Thoracic aorta (tissue), 2 donors: Measurements from ENCODE around the gene GTF2A1L. TPM values are rescaled to one million over a fixed set of nuclear protein-coding genes. Genes with fewer than 3 reads are reported as not detected.
"Not testable (repeated sequence)": the region's sequence is repeated elsewhere in the genome, so short reads cannot be mapped to it uniquely, and the experiment has no call there.

Experiments used
- ATAC-seq: fragments of 150-250 bp; one replicate; pipeline ENCODE4 v1.8.0; 2017; ENCODE audit warnings: low read depth; ENCODE audit not compliant: insufficient number of reproducible peaks, low FRiP score
- DNase-seq: peaks from one replicate; pipeline ENCODE4 v3.0.0-alpha.2; 2020; ENCODE audit warnings: low spot score
- H3K27ac ChIP-seq, 2 donors: fragments of 200-600 bp; sonication (generic); 1 replicate in 1 of 2; 2 replicates in 1 of 2; pipeline ENCODE4 v1.5.1; 2016; ENCODE audit warnings: mild to moderate bottlenecking in 2 of 2, moderate library complexity in 2 of 2
- H3K27me3 ChIP-seq: fragments of 200-600 bp; sonication (generic); replicated peaks from 2 replicates; pipeline ENCODE4 v1.6.0; 2016; ENCODE audit warnings: mild to moderate bottlenecking; ENCODE audit not compliant: insufficient read depth
- H3K36me3 ChIP-seq: fragments of 200-600 bp; sonication (generic); one replicate; pipeline ENCODE4 v1.5.1; 2016
- H3K4me1 ChIP-seq, 2 donors: fragments of 200-600 bp; sonication (generic); 1 replicate in 1 of 2; 2 replicates in 1 of 2; pipeline versions ENCODE4 v1.5.1 to v1.6.0; 2016; ENCODE audit warnings: low read depth in 2 of 2, mild to moderate bottlenecking in 1 of 2; ENCODE audit not compliant: control insufficient read depth in 1 of 2
- H3K4me3 ChIP-seq: fragments of 200-600 bp; sonication (generic); 2 replicates; pipeline ENCODE4 v1.5.1; 2016; ENCODE audit warnings: mild to moderate bottlenecking
- H3K9me3 ChIP-seq: fragments of 200-600 bp; sonication (generic); 2 replicates; pipeline ENCODE4 v1.5.1; 2016
- CTCF ChIP-seq: fragments of 200-600 bp; sonication (generic); IDR thresholded peaks from one replicate; pipeline ENCODE4 v1.5.1; 2019; ENCODE audit warnings: antibody characterized with exemption
- total RNA-seq, 2 donors: library from RNA; depleted of rRNA; stranded (reverse); fragments of >200 nt; gene quantifications; one replicate each; pipeline versions ENCODE4 v1.1.0 to v1.2.3, GENCODE V29; 2016

GTF2A1L gene
- total RNA-seq, 2 donors from 2014 or later = 0.27 to 1.6 TPM

GRCh38 chr2:48695991-48696390, 78.3 kb downstream of the GTF2A1L start:
- Histone ChIP-seq H3K4me3 (no peak overlapping the region), H3K27me3 (no peaks in the 10 kb centered on the region), H3K36me3 (no peaks in the 10 kb centered on the region), H3K9me3 (no peaks in the 10 kb centered on the region), H3K27ac (no peak overlapping the region), H3K4me1 (peaks cover 0 to 9% of the 10 kb centered on the region in 2 donors)
- DNase-seq (no peak), ATAC-seq (no peak)
- no peak for TF ChIP-seq CTCF

- Histone ChIP-seq H3K27me3 (no peaks in the 10 kb centered on the region), H3K4me1 (peaks cover 0 to 9% of the 10 kb centered on the region in 2 donors), H3K27ac (no peak overlapping the region), H3K4me3 (no peak overlapping the region), H3K9me3 (no peaks in the 10 kb centered on the region), H3K36me3 (no peaks in the 10 kb centered on the region)
- no peak for ATAC-seq
- no peak for TF ChIP-seq CTCF
- DNase-seq = no peak
Measured at GRCh38 chr2:48696881-48697280, 79.2 kb downstream of the GTF2A1L start.

GRCh38 chr2:48699348-48699930, 81.8 kb downstream of the GTF2A1L start:
- no peaks in the 10 kb centered on the region for H3K36me3 ChIP-seq
- no peak overlapping the region for H3K27ac ChIP-seq
- no peaks in the 10 kb centered on the region for H3K4me1 ChIP-seq
- H3K27me3 ChIP-seq = no peaks in the 10 kb centered on the region
- DNase-seq = no peak
- TF ChIP-seq CTCF = no peak
- H3K4me3 ChIP-seq = no peak overlapping the region
- no peak for ATAC-seq
- no peaks in the 10 kb centered on the region for H3K9me3 ChIP-seq

GRCh38 chr2:48703621-48704020, 86.0 kb downstream of the GTF2A1L start:
- not testable (repeated sequence) for H3K9me3 ChIP-seq, H3K4me3 ChIP-seq, H3K4me1 ChIP-seq, H3K36me3 ChIP-seq, ATAC-seq, H3K27ac ChIP-seq, H3K27me3 ChIP-seq, DNase-seq

GRCh38 chr2:48707466-48707865, 89.8 kb downstream of the GTF2A1L start:
- no peaks in the 10 kb centered on the region for H3K27me3 ChIP-seq
- DNase-seq (no peak), ATAC-seq (no peak)
- no peaks in the 10 kb centered on the region for H3K36me3 ChIP-seq
- no peak overlapping the region for H3K27ac ChIP-seq
- H3K9me3 ChIP-seq = no peaks in the 10 kb centered on the region
- no peak overlapping the region for H3K4me3 ChIP-seq
- TF ChIP-seq CTCF = no peak
- H3K4me1 ChIP-seq = no peaks in the 10 kb centered on the region
